OCI-LY3 (cell line): ENCODE results near the gene UQCC5.

Experiments
- CTCF ChIP-seq: fragments of 200-600, 300-600 bp; sonication (generic); IDR thresholded peaks from 2 replicates; pipeline ENCODE4 v1.5.1; 2014; ENCODE audit warnings: antibody characterized with exemption, low read length, low read depth
- EZH2phosphoT487 ChIP-seq: fragments of 200-600 bp; shearing (Covaris generic); IDR thresholded peaks from 2 replicates; pipeline ENCODE4 v1.6.1; 2018; ENCODE audit warnings: antibody characterized with exemption, mixed run types, low read depth

GRCh38 chr3:52513281-52513680, 23.1 kb upstream of the UQCC5 start:
- TF ChIP-seq CTCF, result no peak
- no peak for TF ChIP-seq EZH2phosphoT487
